Liver (tissue), 2 donors: ENCODE measurements around the gene MIER3.

Experiments
- CTCF ChIP-seq: fragments of 150-350 bp; IDR thresholded peaks from 2 replicates; pipeline ENCODE4 v1.5.1; 2017; ENCODE audit warnings: improper control_type of control experiment, low read depth, low read length; ENCODE audit not compliant: missing input control
- MAX ChIP-seq: IDR thresholded peaks from 2 replicates; pipeline ENCODE4 v1.6.1; 2016; ENCODE audit warnings: antibody characterized with exemption
- donor health status: healthy.

DNA sequence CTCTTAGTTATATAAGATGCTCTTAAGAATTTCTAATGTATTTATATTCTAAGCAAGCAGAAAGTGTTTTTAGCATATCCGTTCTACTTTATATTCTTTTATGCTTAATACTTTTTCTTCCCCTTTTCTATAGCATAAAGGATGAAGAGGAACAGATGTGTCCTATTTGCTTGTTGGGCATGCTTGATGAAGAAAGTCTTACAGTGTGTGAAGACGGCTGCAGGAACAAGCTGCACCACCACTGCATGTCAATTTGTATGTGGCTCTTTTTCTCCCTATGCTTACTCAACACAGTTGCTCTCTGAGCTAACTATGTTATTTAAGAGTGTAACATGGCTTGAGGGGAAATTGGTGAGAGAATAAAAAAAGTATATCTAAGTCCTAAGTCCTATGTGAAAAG, 80.1 kb downstream of the MIER3 start:
- TF ChIP-seq CTCF (no peak), MAX (no peak)
